Testis (tissue), 3 donors: ENCODE data around the gene KMO. TPM values are rescaled to one million over a fixed set of nuclear protein-coding genes. Genes with fewer than 3 reads are reported as not detected.

ENCODE experiments used
- DNase-seq: peaks from one replicate; pipeline ENCODE4 v3.0.0-alpha.2; 2019
- H3K27ac ChIP-seq, 2 donors: fragments of 200-600 bp; sonication (generic); one replicate each; pipeline ENCODE4 v1.5.1; 2019
- H3K27me3 ChIP-seq: fragments of 200-600 bp; sonication (generic); one replicate; pipeline ENCODE4 v1.5.1; 2019
- H3K36me3 ChIP-seq: fragments of 200-600 bp; sonication (generic); one replicate; pipeline ENCODE4 v1.5.1; 2017; ENCODE audit warnings: low read depth; ENCODE audit errors: missing control alignments
- H3K4me1 ChIP-seq: fragments of 200-600 bp; sonication (generic); one replicate; pipeline ENCODE4 v1.5.1; 2019
- H3K4me3 ChIP-seq, 2 donors: fragments of 200-600 bp; sonication (generic); one replicate each; pipeline ENCODE4 v1.5.1; 2017 to 2019
- H3K9me3 ChIP-seq: fragments of 200-600 bp; sonication (generic); one replicate; pipeline ENCODE4 v1.5.1; 2017
- CTCF ChIP-seq, 3 experiments: fragments of 450-650 bp in 2 of 3; fragments of 200-600 bp in 1 of 3; sonication (generic) in 1 of 3; IDR thresholded peaks; one replicate each; pipeline ENCODE4 v1.5.1; 2016 to 2019; ENCODE audit warnings: antibody characterized with exemption in 3 of 3, mild to moderate bottlenecking in 2 of 3, moderate library complexity in 1 of 3
- POLR2A ChIP-seq: fragments of 450-650 bp; IDR thresholded peaks from one replicate; pipeline ENCODE4 v1.6.1; 2017; ENCODE audit warnings: antibody characterized with exemption, mild to moderate bottlenecking, moderate library complexity
- WGBS, 2 donors: methylation state at CpG; one replicate each; pipeline ENCODE4 v1.1.5; 2018; 5-methylcytosine and 5-hydroxymethylcytosine counted together
- intact Hi-C: fragments of 100-400 bp; cut with DNase I; formaldehyde crosslinking; loops from one replicate; pipeline ENCODE4 v1.15.1; 2023; ENCODE audit warnings: low total_unique reads
- polyA plus RNA-seq: library from polyadenylated mRNA; stranded (reverse); fragments of 350-450 nt; fragmentation: Illumina TruSeq; extraction: RNeasy Lipid Tissue Mini Kit (QIAGEN cat#74804); gene quantifications from one replicate; pipeline ENCODE4 v1.2.3, GENCODE V29; 2014; ENCODE audit warnings: low read depth, low replicate concordance; ENCODE audit not compliant: insufficient read depth
- total RNA-seq, 2 donors: library from RNA; depleted of rRNA; stranded (reverse); fragments of >200 nt; gene quantifications; one replicate each; pipeline ENCODE4 v1.2.3, GENCODE V29; 2016

KMO gene
- total and polyA plus RNA-seq, 3 donors from 2014 or later = 0.39 to 1.5 (median 0.99) TPM

- DNase-seq = no peak
- Histone ChIP-seq H3K4me3 (no peak overlapping the region), H3K4me1 (no peaks in the 10 kb centered on the region), H3K36me3 (no peaks in the 10 kb centered on the region), H3K27me3 (no peaks in the 10 kb centered on the region), H3K27ac (no peak overlapping the region), H3K9me3 (no peaks in the 10 kb centered on the region)
- WGBS, 2 donors = 95 to 96% methylated on average over 5 of the region's 5 CpGs
- TF ChIP-seq POLR2A (no peak), CTCF (IDR thresholded peaks at IDR 0.05) (no peak)
- intact Hi-C loops = no loop called here
These were observed 36.4 kb upstream of the KMO start for GRCh38 chr1:241495741-241496140.

DNA sequence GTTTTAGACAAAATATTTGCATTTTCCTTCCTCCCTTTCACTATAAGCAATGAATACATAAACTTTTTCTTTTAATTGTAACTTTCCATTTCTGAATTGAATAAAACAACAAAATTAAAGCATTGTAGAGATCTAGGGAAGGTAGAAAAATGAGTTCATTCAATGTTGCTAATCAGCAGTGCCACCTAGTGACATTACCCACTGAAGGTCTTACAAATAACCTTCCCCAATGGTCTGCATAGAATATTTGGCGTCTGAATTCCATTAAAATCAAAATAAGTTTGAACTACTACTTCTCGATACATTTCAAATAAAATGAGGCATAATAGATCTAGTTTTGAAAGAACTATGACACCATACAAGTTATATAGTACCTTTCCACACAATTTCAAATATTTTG, 32.3 kb upstream of the KMO start:
- H3K27ac ChIP-seq = no peak overlapping the region
- no peaks in the 10 kb centered on the region for H3K9me3 ChIP-seq
- intact Hi-C loops = no loop called here
- H3K27me3 ChIP-seq = no peaks in the 10 kb centered on the region
- TF ChIP-seq POLR2A = no peak
- peak in 1 of 3 experiments; percentile 16 for TF ChIP-seq CTCF (IDR thresholded peaks at IDR 0.05)
- no peak overlapping the region for H3K4me3 ChIP-seq
- H3K36me3 ChIP-seq = no peaks in the 10 kb centered on the region
- DNase-seq = no peak
- 85 to 86% methylated on average over 2 of the region's 2 CpGs for WGBS, 2 donors
- H3K4me1 ChIP-seq = no peaks in the 10 kb centered on the region

GRCh38 chr1:241503444-241503843, 28.7 kb upstream of the KMO start:
- Histone ChIP-seq H3K27ac (no peak overlapping the region), H3K36me3 (no peaks in the 10 kb centered on the region), H3K4me1 (no peaks in the 10 kb centered on the region), H3K9me3 (no peaks in the 10 kb centered on the region), H3K4me3 (no peak overlapping the region), H3K27me3 (no peaks in the 10 kb centered on the region)
- intact Hi-C loops = no loop called here
- 95 to 100% methylated on average over 6 of the region's 6 CpGs for WGBS, 2 donors
- no peak for TF ChIP-seq CTCF (IDR thresholded peaks at IDR 0.05)
- TF ChIP-seq POLR2A = no peak
- DNase-seq = no peak

DNA sequence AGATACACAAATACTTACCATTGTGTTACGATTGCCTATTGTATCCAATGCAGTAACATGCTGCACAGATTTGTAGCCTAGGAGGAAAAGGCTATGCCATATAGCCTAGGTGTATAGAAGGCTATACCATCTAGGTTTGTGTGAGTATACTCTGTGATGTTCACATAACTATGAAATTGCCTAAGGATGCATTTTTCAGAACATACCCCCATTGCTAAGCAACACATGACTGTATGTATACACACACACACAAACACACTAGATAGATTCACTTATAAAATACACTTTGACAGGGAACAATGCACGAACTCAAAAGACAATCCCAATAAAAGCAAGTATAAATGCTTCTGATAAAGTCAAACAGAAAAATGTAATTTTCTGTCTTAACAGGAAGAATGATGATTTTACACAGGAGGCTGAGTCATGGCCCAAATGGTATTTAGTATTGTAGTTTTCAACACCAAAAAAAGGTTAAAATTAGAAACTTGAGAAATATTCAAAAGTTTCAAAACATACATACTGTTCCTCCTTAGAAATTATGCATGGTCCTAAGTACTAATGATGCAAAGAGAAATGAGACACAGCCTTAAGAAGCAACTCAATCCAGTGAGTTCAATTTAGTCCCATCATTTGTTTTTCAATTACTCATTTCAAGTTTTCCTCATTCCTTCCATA, 24.9 kb upstream of the KMO start:
- 87 to 96% methylated on average over 2 of the region's 2 CpGs for WGBS, 2 donors
- no peak for DNase-seq
- no peaks in the 10 kb centered on the region for H3K27me3 ChIP-seq
- H3K27ac ChIP-seq = no peak overlapping the region
- intact Hi-C loops = no loop called here
- no peaks in the 10 kb centered on the region for H3K9me3 ChIP-seq
- H3K4me3 ChIP-seq = no peak overlapping the region
- H3K4me1 ChIP-seq = no peaks in the 10 kb centered on the region
- TF ChIP-seq CTCF (IDR thresholded peaks at IDR 0.05) (no peak), POLR2A (no peak)
- no peaks in the 10 kb centered on the region for H3K36me3 ChIP-seq

- Histone ChIP-seq H3K36me3 (no peaks in the 10 kb centered on the region), H3K4me3 (no peak overlapping the region), H3K9me3 (no peaks in the 10 kb centered on the region), H3K27me3 (no peaks in the 10 kb centered on the region), H3K4me1 (peaks cover 7% of the 10 kb centered on the region), H3K27ac (no peak overlapping the region)
- WGBS, 2 donors = 93 to 96% methylated on average over 5 of the region's 5 CpGs
- TF ChIP-seq CTCF (IDR thresholded peaks at IDR 0.05) (no peak), POLR2A (no peak)
- no peak for DNase-seq
- intact Hi-C loops = no loop called here
These were observed 18.8 kb upstream of the KMO start for GRCh38 chr1:241513378-241513777.
